ENCODE data around the gene TTLL13. TPM values are rescaled to one million over a fixed set of nuclear protein-coding genes. Genes with fewer than 3 reads are reported as not detected.
A peak's percentile ranks its signal among the peaks of the same experiment; 100 is the strongest.

The TTLL13 gene
- total and polyA plus RNA-seq, 8 donors = 0.10 TPM; not detected in 7

DNA sequence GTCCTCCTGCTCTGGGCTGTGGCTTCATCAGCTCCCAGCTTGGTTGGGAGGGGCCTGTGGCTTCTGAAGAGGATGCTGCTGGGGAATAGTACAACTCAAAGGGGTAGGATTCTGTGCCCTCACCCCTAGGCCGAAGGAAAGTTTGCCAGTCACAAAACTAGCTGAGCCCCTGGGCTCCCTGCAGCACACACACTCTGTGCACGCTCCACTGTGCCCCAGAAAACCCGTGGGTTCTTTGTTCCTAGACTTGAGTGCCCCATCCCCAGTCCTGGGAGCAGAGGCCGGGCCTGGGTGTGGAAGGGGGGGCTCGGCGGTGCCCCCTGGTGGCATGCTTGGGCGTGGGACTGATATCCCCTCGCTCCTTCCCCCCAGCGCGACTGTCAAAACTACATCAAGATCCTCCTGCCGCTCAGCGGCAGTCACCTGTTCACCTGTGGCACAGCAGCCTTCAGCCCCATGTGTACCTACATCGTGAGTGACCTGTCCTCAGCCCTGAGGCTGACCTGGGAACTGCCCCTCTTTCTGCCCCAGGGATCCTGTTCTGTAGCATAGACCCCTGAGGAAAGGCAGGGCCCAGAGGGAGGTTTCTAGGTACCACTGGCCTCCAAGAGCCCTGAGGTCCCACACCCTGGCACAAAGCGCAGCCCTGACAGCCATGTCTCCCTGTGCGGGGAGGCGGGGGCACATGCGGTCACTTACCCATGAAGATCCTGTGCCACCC, 29.8 kb upstream of the TTLL13 start:
- Histone ChIP-seq H3K36me3 (peaks cover 31 to 75% (median 64%) of the 10 kb centered on the region in 4 donors), H3K9me3 (no peaks in the 10 kb centered on the region), H3K27ac (peak overlapping the region in 1 of 5 donors; percentile 2), H3K4me1 (peaks cover 16 to 33% (median 21%) of the 10 kb centered on the region in 4 donors), H3K4me3 (no peak overlapping the region), H3K27me3 (no peaks in the 10 kb centered on the region)
- intact Hi-C loops (cut with DNase I; ENCODE audit: low total_unique reads) = loop anchor here (5.0 kb wide), 1 partner anchor 67 kb away; no protein-coding TSS in a partner anchor
- 59 to 89% (median 63%) methylated on average over 6 to 17 of the region's 17 CpGs for whole genome bisulfite sequencing, 5 donors
- TF ChIP-seq POLR2A (IDR thresholded peaks at IDR 0.05) = no peak
- TF ChIP-seq CTCF (IDR thresholded peaks at IDR 0.05) = peak in 5 of 7 experiments; percentile 44 to 66 (median 59)
- peak in 1 of 2 donors; percentile 61 for DNase-seq

DNA sequence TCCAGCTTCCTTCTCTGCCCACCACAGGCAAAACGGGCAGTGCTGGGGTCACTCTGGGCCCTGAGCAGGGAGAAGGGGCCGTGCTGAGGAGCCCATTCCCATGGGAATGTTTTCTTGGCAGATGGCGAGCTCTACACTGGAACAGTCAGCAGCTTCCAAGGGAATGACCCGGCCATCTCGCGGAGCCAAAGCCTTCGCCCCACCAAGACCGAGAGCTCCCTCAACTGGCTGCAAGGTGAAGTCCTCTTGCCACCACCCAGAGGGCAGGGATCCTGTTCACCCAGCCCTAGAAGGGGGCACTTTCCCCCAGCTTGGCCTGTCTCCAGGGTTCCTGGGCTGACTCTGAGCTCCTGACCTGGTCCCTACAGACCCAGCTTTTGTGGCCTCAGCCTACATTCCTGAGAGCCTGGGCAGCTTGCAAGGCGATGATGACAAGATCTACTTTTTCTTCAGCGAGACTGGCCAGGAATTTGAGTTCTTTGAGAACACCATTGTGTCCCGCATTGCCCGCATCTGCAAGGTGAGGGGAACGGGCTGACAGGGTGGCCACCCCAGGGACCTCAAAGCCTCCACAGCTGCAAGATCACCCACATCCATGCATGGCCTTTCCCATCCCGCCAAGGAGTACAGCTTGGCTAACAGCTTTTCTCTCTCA, 28.0 kb upstream of the TTLL13 start:
- Histone ChIP-seq H3K27me3 (no peaks in the 10 kb centered on the region), H3K4me3 (no peak overlapping the region), H3K27ac (peak overlapping the region in 4 of 5 donors; percentile 46 to 62 (median 58)), H3K36me3 (peaks cover 49 to 93% (median 82%) of the 10 kb centered on the region in 4 donors), H3K9me3 (no peaks in the 10 kb centered on the region), H3K4me1 (peaks cover 14 to 28% (median 20%) of the 10 kb centered on the region in 4 donors)
- peak; percentile 81 to 92 for DNase-seq
- TF ChIP-seq CTCF (IDR thresholded peaks at IDR 0.05) (peak in 5 of 7 experiments; percentile 65 to 83 (median 72)), POLR2AphosphoS5 (IDR thresholded peaks at IDR 0.05) (peak in 1 of 3 donors; percentile 64), EP300 (IDR thresholded peaks at IDR 0.05) (no peak), POLR2A (IDR thresholded peaks at IDR 0.05) (no peak)
- 33 to 49% (median 46%) methylated on average over 11 to 14 of the region's 14 CpGs for WGBS, 5 donors
- intact Hi-C loops (cut with DNase I; ENCODE audit: low total_unique reads) = loop anchor here (5.0 kb wide), 1 partner anchor 69 kb away; no protein-coding TSS in a partner anchor

DNA sequence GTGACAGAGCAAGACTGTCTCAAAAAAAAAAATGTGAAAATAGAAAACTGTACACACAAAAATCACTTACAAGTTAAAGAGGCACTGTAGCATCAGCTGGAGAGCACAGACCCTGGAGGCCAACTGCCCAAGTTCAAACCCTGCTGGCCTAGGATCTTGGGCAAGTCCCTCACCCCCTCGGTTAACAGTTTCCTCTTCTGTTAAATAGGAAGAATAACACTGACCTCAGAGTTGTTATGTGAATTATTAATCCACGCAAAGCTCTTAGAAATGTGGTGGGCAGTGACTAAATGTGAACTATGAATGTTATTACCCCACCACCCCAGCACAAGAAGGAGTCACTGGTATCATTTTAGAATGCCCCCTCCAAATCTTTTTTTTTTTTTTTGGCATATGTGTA, 26.8 kb upstream of the TTLL13 start:
- Histone ChIP-seq H3K27ac (no peak overlapping the region), H3K27me3 (no peaks in the 10 kb centered on the region), H3K9me3 (no peaks in the 10 kb centered on the region), H3K4me3 (no peak overlapping the region), H3K4me1 (peaks cover 14 to 28% (median 20%) of the 10 kb centered on the region in 4 donors), H3K36me3 (peaks cover 50 to 99% (median 85%) of the 10 kb centered on the region in 4 donors)
- DNase-seq = no peak
- 71 to 89% (median 80%) methylated on average over 2 of the region's 2 CpGs for WGBS, 5 donors
- intact Hi-C loops (cut with DNase I; ENCODE audit: low total_unique reads) = loop anchor here (5.0 kb wide), 1 partner anchor 70 kb away; no protein-coding TSS in a partner anchor
- TF ChIP-seq CTCF (IDR thresholded peaks at IDR 0.05) (no peak), POLR2A (IDR thresholded peaks at IDR 0.05) (no peak), POLR2AphosphoS5 (IDR thresholded peaks at IDR 0.05) (no peak), EP300 (IDR thresholded peaks at IDR 0.05) (no peak)

DNA sequence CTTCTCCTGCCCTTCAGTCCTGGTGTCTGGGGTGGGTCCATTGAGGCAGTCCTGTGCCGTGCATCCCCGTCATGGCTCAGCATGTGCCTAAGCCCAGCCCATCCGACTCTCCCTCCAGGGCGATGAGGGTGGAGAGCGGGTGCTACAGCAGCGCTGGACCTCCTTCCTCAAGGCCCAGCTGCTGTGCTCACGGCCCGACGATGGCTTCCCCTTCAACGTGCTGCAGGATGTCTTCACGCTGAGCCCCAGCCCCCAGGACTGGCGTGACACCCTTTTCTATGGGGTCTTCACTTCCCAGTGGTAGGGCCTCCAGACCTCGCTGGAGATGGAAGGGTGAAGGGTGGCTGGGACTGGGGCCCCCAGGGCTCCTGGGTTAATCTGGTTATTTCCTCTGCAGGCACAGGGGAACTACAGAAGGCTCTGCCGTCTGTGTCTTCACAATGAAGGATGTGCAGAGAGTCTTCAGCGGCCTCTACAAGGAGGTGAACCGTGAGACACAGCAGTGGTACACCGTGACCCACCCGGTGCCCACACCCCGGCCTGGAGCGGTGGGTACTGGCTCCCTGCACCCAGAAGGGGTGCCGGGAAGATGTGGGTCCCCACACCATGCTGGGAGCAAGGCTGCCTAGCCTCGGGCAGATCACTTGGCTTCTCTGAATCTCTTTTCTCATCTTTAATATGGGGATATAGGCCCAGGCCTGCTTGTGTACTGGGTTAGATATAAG, 25.8 kb upstream of the TTLL13 start:
- H3K4me1 ChIP-seq = peaks cover 16 to 31% (median 22%) of the 10 kb centered on the region in 4 donors
- H3K36me3 ChIP-seq = peaks cover 50 to 99% (median 85%) of the 10 kb centered on the region in 4 donors
- no peak for DNase-seq
- TF ChIP-seq POLR2AphosphoS5 (IDR thresholded peaks at IDR 0.05) (no peak), CTCF (IDR thresholded peaks at IDR 0.05) (no peak), EP300 (IDR thresholded peaks at IDR 0.05) (no peak), POLR2A (IDR thresholded peaks at IDR 0.05) (no peak)
- no peaks in the 10 kb centered on the region for H3K27me3 ChIP-seq
- H3K4me3 ChIP-seq = no peak overlapping the region
- no peaks in the 10 kb centered on the region for H3K9me3 ChIP-seq
- WGBS, 5 donors = 93 to 96% (median 95%) methylated on average over 17 to 22 of the region's 22 CpGs
- H3K27ac ChIP-seq = no peak overlapping the region
- intact Hi-C loops (cut with DNase I; ENCODE audit: low total_unique reads) = loop anchor here (5.0 kb wide), 1 partner anchor 71 kb away; no protein-coding TSS in a partner anchor
